GM12873 (cell line): ENCODE results near the gene TIMP4.

Experiments used
- TF ChIP-seq, protein P1 (sequence below): IDR thresholded peaks from 2 replicates; pipeline ENCODE4 v1.5.1; 2012; ENCODE audit warnings: low read depth, mild to moderate bottlenecking, moderate library complexity, low read length, control low read depth; ENCODE audit not compliant: insufficient read depth; ENCODE audit errors: missing control alignments

The TIMP4 gene

DNA sequence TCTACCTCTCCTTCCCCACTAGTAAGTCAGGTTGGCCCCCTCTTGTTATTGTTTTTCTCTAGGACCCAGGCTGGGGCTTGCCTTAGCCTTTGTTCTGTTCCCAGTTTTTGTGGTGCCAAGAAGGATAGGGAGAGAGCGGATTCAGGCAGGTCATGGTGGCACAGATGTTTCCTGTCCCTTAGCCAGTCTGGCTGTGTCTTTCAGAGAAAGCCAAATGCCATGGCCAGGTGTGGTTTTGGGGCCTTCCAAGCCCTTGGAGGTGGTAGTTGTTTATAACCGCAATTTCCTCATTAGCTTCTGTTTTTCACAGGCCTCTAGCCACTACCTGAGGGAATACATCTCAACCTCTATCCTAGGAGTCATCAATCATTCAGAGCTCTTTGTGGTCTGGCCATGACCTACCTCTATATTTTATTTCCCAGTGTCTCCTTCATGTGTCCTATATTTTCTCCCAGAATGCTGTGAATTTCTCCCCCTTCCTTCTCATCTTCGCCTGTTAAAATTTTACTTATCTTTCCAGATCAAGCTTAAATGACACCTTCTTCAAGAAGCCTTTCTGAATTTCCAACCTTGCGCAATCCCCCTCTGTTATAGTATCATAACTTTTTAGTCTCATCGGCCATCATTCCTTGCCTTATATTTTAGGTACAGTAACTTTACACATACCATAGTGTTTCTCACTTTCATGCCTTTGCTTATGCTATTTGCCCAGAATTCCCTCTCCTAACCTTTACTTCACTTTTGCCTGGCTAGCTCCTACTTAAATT, 38.2 kb downstream of the TIMP4 start:
- TF ChIP-seq, protein P1, sequence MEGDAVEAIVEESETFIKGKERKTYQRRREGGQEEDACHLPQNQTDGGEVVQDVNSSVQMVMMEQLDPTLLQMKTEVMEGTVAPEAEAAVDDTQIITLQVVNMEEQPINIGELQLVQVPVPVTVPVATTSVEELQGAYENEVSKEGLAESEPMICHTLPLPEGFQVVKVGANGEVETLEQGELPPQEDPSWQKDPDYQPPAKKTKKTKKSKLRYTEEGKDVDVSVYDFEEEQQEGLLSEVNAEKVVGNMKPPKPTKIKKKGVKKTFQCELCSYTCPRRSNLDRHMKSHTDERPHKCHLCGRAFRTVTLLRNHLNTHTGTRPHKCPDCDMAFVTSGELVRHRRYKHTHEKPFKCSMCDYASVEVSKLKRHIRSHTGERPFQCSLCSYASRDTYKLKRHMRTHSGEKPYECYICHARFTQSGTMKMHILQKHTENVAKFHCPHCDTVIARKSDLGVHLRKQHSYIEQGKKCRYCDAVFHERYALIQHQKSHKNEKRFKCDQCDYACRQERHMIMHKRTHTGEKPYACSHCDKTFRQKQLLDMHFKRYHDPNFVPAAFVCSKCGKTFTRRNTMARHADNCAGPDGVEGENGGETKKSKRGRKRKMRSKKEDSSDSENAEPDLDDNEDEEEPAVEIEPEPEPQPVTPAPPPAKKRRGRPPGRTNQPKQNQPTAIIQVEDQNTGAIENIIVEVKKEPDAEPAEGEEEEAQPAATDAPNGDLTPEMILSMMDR = no peak

DNA sequence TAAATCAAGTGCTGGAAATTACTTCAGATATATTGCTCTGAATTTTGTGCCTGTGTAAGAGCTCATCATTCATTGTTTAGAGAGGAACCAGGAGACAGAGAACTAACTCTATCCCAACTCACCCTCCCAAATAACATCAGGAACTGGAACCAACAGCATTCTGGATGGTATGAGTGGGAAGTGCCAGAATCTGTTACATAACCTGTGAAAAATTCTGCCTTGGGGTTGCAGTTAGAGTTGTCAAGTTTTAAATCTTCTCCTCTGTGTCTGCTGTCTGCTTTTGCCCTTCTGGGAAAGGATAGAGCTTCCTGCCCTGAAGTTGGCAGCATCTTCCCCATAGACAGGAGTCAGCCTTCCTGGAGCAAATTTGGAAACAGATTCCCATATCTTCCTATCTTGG, 41.2 kb downstream of the TIMP4 start:
- TF ChIP-seq, protein P1 = no peak

DNA sequence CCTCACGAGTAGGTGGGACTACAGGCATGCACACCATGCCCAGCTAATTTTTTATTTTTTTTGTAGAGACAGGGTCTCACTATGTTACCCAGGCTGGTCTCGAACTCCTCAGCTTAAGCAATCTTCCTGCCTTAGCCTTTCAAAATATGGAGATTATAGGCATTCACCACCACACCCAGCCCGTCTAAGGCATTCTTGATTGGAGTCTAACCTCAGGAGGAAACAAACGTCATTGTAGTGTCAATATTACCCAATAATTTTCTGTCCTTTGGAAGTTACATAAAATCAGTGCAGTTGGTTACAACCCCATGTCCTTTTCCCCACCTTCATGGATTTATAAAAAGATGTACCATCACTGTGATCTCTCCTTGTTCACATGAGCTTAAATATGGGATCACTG, 41.8 kb downstream of the TIMP4 start:
- TF ChIP-seq, protein P1 = no peak

DNA sequence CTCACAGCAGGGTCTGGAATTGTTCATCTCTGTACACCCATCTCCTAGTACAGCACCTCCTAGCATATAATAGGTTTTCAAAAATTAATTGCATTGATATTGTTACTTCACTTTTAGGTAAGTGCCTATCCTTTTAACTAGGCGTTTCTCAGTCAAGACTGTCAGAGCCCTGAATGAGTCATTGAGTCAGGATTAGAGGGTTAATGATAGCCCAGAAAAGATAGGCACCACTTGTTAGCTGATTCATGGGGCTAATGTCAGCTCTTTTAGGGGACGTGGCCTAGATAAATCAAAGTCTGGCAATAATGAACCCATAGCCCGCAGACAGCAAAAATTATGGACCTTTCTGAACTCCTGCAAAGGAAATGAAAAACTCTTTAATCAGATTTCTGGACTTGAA, 42.9 kb downstream of the TIMP4 start:
- TF ChIP-seq, protein P1 = no peak

DNA sequence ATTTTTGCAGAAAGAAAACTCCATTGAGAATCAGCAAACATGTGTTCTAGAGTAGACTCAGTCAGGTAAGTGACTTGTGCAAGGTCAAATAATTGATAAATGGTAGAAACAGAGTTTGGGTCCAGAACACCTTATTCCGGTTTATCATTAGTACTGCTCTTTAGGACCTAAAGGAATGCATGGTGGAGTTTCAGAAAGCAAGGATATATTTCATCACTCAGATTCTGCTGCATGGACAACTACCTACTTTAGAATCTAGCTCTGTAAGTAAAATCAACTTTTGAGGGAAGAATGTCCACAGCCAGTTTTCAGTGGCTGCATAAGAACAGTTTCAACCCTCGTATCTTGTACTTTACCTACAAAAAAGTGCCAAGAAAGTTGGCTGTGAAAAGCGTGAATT, 43.6 kb downstream of the TIMP4 start:
- TF ChIP-seq, protein P1 = no peak

DNA sequence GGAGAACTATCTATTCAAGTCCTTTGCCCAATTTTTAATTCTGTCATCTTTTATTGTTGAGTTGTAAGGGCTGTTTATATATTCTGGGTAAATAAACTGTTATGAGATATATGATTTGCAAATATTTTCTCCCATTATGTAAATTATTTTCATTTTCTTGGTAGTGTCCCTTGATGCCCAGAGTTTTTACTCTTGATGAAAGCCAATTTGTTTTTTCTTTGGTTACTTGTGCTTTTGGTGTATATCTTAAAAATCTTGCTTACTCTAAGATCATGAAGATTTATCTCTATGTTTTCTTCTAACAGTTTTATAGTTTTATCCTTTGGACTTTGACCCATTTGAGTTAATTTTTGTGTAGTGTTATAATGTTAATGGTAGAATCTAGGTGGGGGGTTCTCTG, 44.5 kb downstream of the TIMP4 start:
- TF ChIP-seq, protein P1 = no peak

DNA sequence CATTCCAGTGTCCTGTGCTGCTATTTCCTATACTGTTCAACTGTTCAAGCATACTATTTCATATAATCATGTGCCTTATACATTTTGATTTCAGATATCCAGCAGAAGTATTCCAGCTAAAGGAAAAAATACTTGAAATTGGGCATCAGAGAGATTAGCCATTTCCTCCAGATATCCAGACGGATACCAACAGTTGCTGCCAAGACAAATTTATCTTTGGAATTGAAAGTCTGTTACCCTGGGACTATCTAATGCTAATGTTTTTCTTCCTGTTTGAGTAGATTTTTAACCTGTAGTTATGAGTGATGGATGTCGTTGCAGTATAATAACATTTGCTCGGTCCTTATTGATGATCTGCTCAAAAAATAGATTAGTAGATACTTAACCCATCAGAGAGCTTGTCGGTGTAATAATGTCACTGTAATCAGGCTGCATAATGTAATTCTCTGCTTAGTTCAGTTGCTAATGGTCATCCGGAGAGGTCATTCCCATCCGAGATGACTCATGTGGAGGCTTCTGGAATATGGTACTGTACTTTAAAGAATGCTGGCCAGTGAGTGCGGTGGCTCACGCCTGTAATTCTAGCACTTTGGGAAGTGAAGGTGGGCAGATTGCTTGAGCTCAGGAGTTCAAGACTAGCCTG, 51.5 kb downstream of the TIMP4 start:
- TF ChIP-seq, protein P1 = no peak
